K562 (cell line): ENCODE results near the gene EML2. TPM values are rescaled to one million over a fixed set of nuclear protein-coding genes. Genes with fewer than 3 reads are reported as not detected.

Experiments
- ATAC-seq: fragments of 200-7000 bp; cut with Tn5 transposase; 3 replicates; pipeline ENCODE4 v1.9.1; 2020; ENCODE audit warnings: moderate library complexity
- BruUV-seq: library from RNA; stranded (reverse); fragments of 400-500 nt; replicated peaks from 2 replicates; lab custom pipeline; 2021; lab: Mats Ljungman, UMichigan
- CTCF ChIA-PET: fragments of 300-600 bp; formaldehyde crosslinking; extraction: SDS; loops from one replicate; lab custom pipeline; 2021; ENCODE audit warnings: low intra/inter-chr PET ratio; lab: Yijun Ruan, JAX
- POLR2A ChIA-PET: fragments of 300-600, 350-650 bp; sonication (Branson Sonifier 250); formaldehyde crosslinking; extraction: SDS; loops from one replicate; lab custom pipeline; 2021; ENCODE audit warnings: antibody characterized with exemption, inconsistent platforms; lab: Yijun Ruan, JAX
- DNase-seq, 4 experiments: peaks; one replicate each; pipeline versions ENCODE4 v3.0.0 to v3.0.0-alpha.2; 2011 to 2018; ENCODE audit warnings: low spot score in 3 of 4, mixed read lengths in 3 of 4; ENCODE audit errors: extremely low read depth in 1 of 4
- FAIRE-seq: peaks from 2 replicates; lab custom pipeline; 2011; peaks lifted over from hg19 to GRCh38; lab: Jason Lieb, UNC
- H2AFZ ChIP-seq: 2 replicates; pipeline ENCODE4 v1.6.0; 2011; ENCODE audit warnings: low read depth, low read length, control low read depth, inconsistent platforms
- H3K27ac ChIP-seq: fragments of 200-600 bp; 3 replicates; pipeline ENCODE4 v1.8.0; 2011; ENCODE audit warnings: low read depth, mild to moderate bottlenecking, control low read depth, inconsistent platforms, low read length, moderate library complexity, mixed read lengths; ENCODE audit errors: extremely low read depth
- H3K27me3 ChIP-seq, 2 experiments: fragments of 300-600 bp in 1 of 2; 2 replicates in 1 of 2; 3 replicates in 1 of 2; pipeline versions ENCODE4 v1.6.0 to v1.8.0; 2011; ENCODE audit warnings: inconsistent platforms in 2 of 2, low read length in 2 of 2, mild to moderate bottlenecking in 1 of 2, mixed read lengths in 1 of 2, moderate library complexity in 1 of 2; ENCODE audit not compliant: control insufficient read depth in 2 of 2, insufficient read depth in 2 of 2
- H3K36me3 ChIP-seq: fragments of 300-600 bp; 3 replicates; pipeline ENCODE4 v1.8.0; 2011; ENCODE audit warnings: mild to moderate bottlenecking, low read length, inconsistent platforms; ENCODE audit not compliant: control insufficient read depth, insufficient read depth
- H3K4me1 ChIP-seq, 2 experiments: fragments of 200-600 bp in 1 of 2; replicated peaks in 1 of 2; 2 replicates in 1 of 2; 3 replicates in 1 of 2; pipeline versions ENCODE4 v1.5.1 to v1.8.0; 2011; ENCODE audit warnings: inconsistent platforms in 2 of 2, low read length in 2 of 2, mild to moderate bottlenecking in 1 of 2, mixed read lengths in 1 of 2, moderate library complexity in 1 of 2; ENCODE audit not compliant: control insufficient read depth in 2 of 2, insufficient read depth in 2 of 2
- H3K4me2 ChIP-seq: 2 replicates; pipeline ENCODE4 v1.6.1; 2011; ENCODE audit warnings: low read length, control low read depth, inconsistent platforms, mixed read lengths; ENCODE audit not compliant: insufficient read depth
- H3K4me3 ChIP-seq: fragments of 200-600 bp; sonication (generic), shearing (Covaris generic); 2 replicates; pipeline ENCODE4 v1.5.1; 2016; ENCODE audit warnings: control low read depth, inconsistent platforms
- H3K79me2 ChIP-seq: fragments of 200-600 bp; 3 replicates; pipeline ENCODE4 v1.8.0; 2011; ENCODE audit warnings: low read length, inconsistent platforms; ENCODE audit not compliant: control insufficient read depth, insufficient read depth
- H3K9ac ChIP-seq, 2 experiments: 2 replicates each; pipeline versions ENCODE4 v1.6.0 to v1.6.1; 2011; ENCODE audit warnings: low read depth in 2 of 2, low read length in 2 of 2, control low read depth in 1 of 2, inconsistent platforms in 1 of 2, mild to moderate bottlenecking in 1 of 2, mixed read lengths in 1 of 2; ENCODE audit not compliant: insufficient read depth in 1 of 2
- H3K9me1 ChIP-seq: one replicate; pipeline ENCODE4 v1.6.0; 2011; ENCODE audit warnings: inconsistent platforms, mild to moderate bottlenecking, low read length, moderate library complexity; ENCODE audit not compliant: control insufficient read depth, insufficient read depth
- H3K9me3 ChIP-seq: replicated peaks from 2 replicates; pipeline ENCODE4 v1.5.1; 2011; ENCODE audit warnings: low read depth, low read length, inconsistent platforms; ENCODE audit not compliant: control insufficient read depth, insufficient read depth
- H4K20me1 ChIP-seq: replicated peaks from 2 replicates; pipeline ENCODE4 v1.6.1; 2011; ENCODE audit warnings: low read length, inconsistent platforms, mixed read lengths; ENCODE audit not compliant: control insufficient read depth, insufficient read depth
- EGR1 ChIP-seq: fragments of 450-650 bp; conservative IDR thresholded peaks from 2 replicates; pipeline ENCODE4 v1.6.1; 2017; ENCODE audit warnings: mild to moderate bottlenecking
- GABPB2 ChIP-seq: fragments of 250-450 bp; sonication (Bioruptor Pico); conservative IDR thresholded peaks from 2 replicates; pipeline ENCODE4 v1.5.1; 2021; ENCODE audit warnings: mild to moderate bottlenecking
- NCOA2 ChIP-seq, 2 experiments: fragments of 450-650 bp; IDR thresholded peaks; 2 replicates each; pipeline ENCODE4 v1.6.1; 2018; ENCODE audit warnings: mild to moderate bottlenecking in 2 of 2, moderate library complexity in 1 of 2; ENCODE audit not compliant: partially characterized antibody in 2 of 2
- POLR2G ChIP-seq: fragments of 200-400 bp; formaldehyde crosslinking; IDR thresholded peaks from 2 replicates; pipeline ENCODE4 v1.6.1; 2017; ENCODE audit warnings: low read depth, mild to moderate bottlenecking, antibody characterized with exemption, low read length, moderate library complexity
- TEAD1 ChIP-seq, 2 experiments: fragments of 450-650 bp in 1 of 2; sonication (generic) in 1 of 2; formaldehyde crosslinking; IDR thresholded peaks; 2 replicates each; pipeline versions ENCODE4 v1.4.0 to v1.8.0; 2020 to 2022; ENCODE audit warnings: mild to moderate bottlenecking in 2 of 2, missing genetic modification reagents in 1 of 2
- THRAP3 ChIP-seq: fragments of 450-650 bp; IDR thresholded peaks from 2 replicates; pipeline ENCODE4 v1.6.1; 2016; ENCODE audit warnings: mild to moderate bottlenecking, inconsistent platforms, borderline replicate concordance
- WGBS: fragments of 100-300 bp; shearing (Covaris generic); methylation state at CpG from one replicate; pipeline ENCODE4 v1.1.6; 2016; ENCODE audit warnings: low coverage, mixed read lengths; ENCODE audit not compliant: insufficient coverage; ENCODE audit errors: missing lambda C conversion rate; 5-methylcytosine and 5-hydroxymethylcytosine counted together
- in situ Hi-C: fragments of 300-500 bp; cut with MboI; formaldehyde crosslinking; loops from 4 replicates; pipeline ENCODE4 v1.15.0; 2018; ENCODE audit warnings: inconsistent platforms, mixed read lengths
- intact Hi-C: fragments of 100-400 bp; cut with micrococcal nuclease; formaldehyde crosslinking; loops from 2 replicates; pipeline ENCODE4 v1.14.2; 2022
- polyA plus RNA-seq, 8 experiments: library from polyadenylated mRNA; depleted of rRNA in 4 of 8; stranded (reverse) in 5 of 8; unstranded in 3 of 8; fragments of >200 nt; fragmentation: Nextera tagmentation in 2 of 8; fragmentation: Illumina TruSeq in 1 of 8; extraction: Ambion mirVana in 2 of 8; extraction: Trizol in 1 of 8; gene quantifications; 2 replicates each; pipeline versions ENCODE4 v1.2.1 to v1.2.3, GENCODE V29; 2011 to 2014; ENCODE audit warnings: inconsistent platforms in 1 of 8, missing spikeins in 1 of 8
- total RNA-seq, 7 experiments: library from RNA; depleted of rRNA in 6 of 7; stranded (reverse); fragments of >200 nt in 6 of 7; fragmentation: Illumina TruSeq in 2 of 7; extraction: Trizol in 2 of 7; gene quantifications; 2 replicates each; pipeline versions ENCODE4 v1.2.1 to v1.2.3, GENCODE V29; 2011 to 2021; ENCODE audit warnings: low replicate concordance in 1 of 7
- TF ChIP-seq, protein P1 (sequence below): fragments of 450-650 bp; IDR thresholded peaks from one replicate; pipeline ENCODE4 v1.6.1; 2018; ENCODE audit warnings: mild to moderate bottlenecking, moderate library complexity; ENCODE audit not compliant: partially characterized antibody
- TF ChIP-seq, protein P2 (sequence below): conservative IDR thresholded peaks from 2 replicates; pipeline ENCODE4 v1.6.1; 2011; ENCODE audit warnings: low read depth, mild to moderate bottlenecking, low read length; ENCODE audit not compliant: control insufficient read depth
- TF ChIP-seq, protein P3 (sequence below): sonication (generic); formaldehyde crosslinking; IDR thresholded peaks from 2 replicates; pipeline ENCODE4 v1.4.0; 2020; ENCODE audit warnings: mild to moderate bottlenecking, missing genetic modification reagents
- TF ChIP-seq, protein P4 (sequence below): fragments of 200-800 bp; sonication (Bioruptor generic); IDR thresholded peaks from 2 replicates; pipeline ENCODE4 v1.6.1; 2017; ENCODE audit warnings: missing genetic modification characterization, missing compliant biosample characterization
- TF ChIP-seq, protein P5 (sequence below), 3 experiments: fragments of 200-800 bp in 1 of 3; sonication (Bioruptor generic) in 1 of 3; sonication (generic) in 1 of 3; formaldehyde crosslinking in 1 of 3; IDR thresholded peaks; 2 replicates each; pipeline versions ENCODE4 v1.6.1 to v1.8.0; 2016 to 2022; ENCODE audit warnings: mild to moderate bottlenecking in 2 of 3, missing compliant biosample characterization in 2 of 3, missing genetic modification characterization in 2 of 3, missing genetic modification reagents in 1 of 3

Gene EML2
- total and polyA plus RNA-seq, 9 of the 15 experiments (the other 6 are each of a cell fraction or from before 2014, with no cell fraction given): 2.6 to 69.6 (median 24.8) TPM

DNA sequence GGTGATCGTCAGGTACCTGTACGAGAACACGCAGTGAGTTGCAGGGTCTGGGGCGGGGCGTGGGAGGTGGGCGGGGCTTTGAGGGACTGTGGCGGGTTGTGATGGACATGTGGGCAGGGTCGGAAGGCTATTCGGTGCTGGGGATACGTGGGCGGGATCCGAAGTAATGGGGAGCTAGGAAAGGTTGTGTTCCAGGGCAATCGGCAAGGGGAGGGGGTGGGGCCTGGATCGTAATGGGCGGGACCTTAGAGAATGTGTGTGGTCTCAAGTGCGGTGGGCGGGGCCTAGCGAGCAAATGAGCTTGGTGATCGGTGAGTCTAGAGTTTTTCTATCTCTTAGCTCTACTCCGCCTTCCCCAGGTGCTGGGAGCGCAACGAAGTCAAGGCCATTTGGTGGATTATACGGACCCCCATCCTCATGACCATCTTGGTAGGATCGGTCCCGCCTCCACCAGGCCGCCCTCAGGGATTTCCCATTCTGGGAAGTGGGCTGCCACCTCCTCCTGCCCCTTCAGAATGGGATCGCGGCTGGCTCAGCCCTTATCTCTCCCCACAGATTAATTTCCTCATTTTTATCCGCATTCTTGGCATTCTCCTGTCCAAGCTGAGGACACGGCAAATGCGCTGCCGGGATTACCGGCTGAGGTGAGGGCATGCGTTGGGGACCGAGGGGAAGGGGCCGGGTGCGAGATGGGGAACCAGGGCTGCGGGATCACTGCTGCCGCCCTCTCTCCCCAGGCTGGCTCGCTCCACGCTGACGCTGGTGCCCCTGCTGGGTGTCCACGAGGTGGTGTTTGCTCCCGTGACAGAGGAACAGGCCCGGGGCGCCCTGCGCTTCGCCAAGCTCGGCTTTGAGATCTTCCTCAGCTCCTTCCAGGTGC, 38.4 kb upstream of the EML2 start:
- Histone ChIP-seq H4K20me1 (0 out of 2 replicates have a peak, but pooled peaks cover 4% of the 10 kb centered on the region), H3K4me2 (no peak overlapping the region), H3K27ac (no peak overlapping the region), H3K4me1 (peaks cover 3 to 24% of the 10 kb centered on the region in 2 experiments; a peak in 2 of 5 replicates), H3K36me3 (peaks cover 50% of the 10 kb centered on the region), H3K9ac (no peak overlapping the region), H3K79me2 (no peaks in the 10 kb centered on the region), H3K27me3 (no peaks in the 10 kb centered on the region), H2AFZ (no peak overlapping the region), H3K9me3 (no peaks in the 10 kb centered on the region), H3K9me1 (peaks cover 4% of the 10 kb centered on the region), H3K4me3 (no peak overlapping the region)
- peak; percentile 51 to 63 (median 56) for DNase-seq
- ChIA-PET CTCF (no interaction called here), POLR2A (interaction anchor here (0.8 to 4.1 kb wide), 3 partner anchors 11 to 210 kb away, joined by 4 to 12 read pairs (median 5); partner anchors contain the start of gene FOSB)
- BruUV-seq: no TSS peak
- in situ Hi-C loops (no loop called here), intact Hi-C loops (no loop called here)
- no peak for FAIRE-seq
- ATAC-seq: peak; percentile 36
- WGBS: 94% methylated on average over 19 of the region's 49 CpGs
- TF ChIP-seq, protein P1, sequence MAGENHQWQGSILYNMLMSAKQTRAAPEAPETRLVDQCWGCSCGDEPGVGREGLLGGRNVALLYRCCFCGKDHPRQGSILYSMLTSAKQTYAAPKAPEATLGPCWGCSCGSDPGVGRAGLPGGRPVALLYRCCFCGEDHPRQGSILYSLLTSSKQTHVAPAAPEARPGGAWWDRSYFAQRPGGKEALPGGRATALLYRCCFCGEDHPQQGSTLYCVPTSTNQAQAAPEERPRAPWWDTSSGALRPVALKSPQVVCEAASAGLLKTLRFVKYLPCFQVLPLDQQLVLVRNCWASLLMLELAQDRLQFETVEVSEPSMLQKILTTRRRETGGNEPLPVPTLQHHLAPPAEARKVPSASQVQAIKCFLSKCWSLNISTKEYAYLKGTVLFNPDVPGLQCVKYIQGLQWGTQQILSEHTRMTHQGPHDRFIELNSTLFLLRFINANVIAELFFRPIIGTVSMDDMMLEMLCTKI: no peak
- TF ChIP-seq, protein P2, sequence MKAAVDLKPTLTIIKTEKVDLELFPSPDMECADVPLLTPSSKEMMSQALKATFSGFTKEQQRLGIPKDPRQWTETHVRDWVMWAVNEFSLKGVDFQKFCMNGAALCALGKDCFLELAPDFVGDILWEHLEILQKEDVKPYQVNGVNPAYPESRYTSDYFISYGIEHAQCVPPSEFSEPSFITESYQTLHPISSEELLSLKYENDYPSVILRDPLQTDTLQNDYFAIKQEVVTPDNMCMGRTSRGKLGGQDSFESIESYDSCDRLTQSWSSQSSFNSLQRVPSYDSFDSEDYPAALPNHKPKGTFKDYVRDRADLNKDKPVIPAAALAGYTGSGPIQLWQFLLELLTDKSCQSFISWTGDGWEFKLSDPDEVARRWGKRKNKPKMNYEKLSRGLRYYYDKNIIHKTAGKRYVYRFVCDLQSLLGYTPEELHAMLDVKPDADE: no peak
- TF ChIP-seq, protein P3, sequence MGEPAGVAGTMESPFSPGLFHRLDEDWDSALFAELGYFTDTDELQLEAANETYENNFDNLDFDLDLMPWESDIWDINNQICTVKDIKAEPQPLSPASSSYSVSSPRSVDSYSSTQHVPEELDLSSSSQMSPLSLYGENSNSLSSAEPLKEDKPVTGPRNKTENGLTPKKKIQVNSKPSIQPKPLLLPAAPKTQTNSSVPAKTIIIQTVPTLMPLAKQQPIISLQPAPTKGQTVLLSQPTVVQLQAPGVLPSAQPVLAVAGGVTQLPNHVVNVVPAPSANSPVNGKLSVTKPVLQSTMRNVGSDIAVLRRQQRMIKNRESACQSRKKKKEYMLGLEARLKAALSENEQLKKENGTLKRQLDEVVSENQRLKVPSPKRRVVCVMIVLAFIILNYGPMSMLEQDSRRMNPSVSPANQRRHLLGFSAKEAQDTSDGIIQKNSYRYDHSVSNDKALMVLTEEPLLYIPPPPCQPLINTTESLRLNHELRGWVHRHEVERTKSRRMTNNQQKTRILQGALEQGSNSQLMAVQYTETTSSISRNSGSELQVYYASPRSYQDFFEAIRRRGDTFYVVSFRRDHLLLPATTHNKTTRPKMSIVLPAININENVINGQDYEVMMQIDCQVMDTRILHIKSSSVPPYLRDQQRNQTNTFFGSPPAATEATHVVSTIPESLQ (CRISPR knock-in tag): no peak
- TF ChIP-seq EGR1 (peak; percentile 62; the same call in 1 of the 2 replicates), TEAD1 (CRISPR knock-in tag; IDR thresholded peaks at IDR 0.05) (peak in 1 of 2 experiments; percentile 55; a peak in 1 of 4 replicates), NCOA2 (IDR thresholded peaks at IDR 0.05; ENCODE audit: partially characterized antibody in 2 of 2) (no peak), THRAP3 (peak; percentile 40; the same call in 1 of the 2 replicates), GABPB2 (no peak), POLR2G (peak; percentile 50)
- TF ChIP-seq, protein P4, sequence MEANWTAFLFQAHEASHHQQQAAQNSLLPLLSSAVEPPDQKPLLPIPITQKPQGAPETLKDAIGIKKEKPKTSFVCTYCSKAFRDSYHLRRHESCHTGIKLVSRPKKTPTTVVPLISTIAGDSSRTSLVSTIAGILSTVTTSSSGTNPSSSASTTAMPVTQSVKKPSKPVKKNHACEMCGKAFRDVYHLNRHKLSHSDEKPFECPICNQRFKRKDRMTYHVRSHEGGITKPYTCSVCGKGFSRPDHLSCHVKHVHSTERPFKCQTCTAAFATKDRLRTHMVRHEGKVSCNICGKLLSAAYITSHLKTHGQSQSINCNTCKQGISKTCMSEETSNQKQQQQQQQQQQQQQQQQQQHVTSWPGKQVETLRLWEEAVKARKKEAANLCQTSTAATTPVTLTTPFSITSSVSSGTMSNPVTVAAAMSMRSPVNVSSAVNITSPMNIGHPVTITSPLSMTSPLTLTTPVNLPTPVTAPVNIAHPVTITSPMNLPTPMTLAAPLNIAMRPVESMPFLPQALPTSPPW (CRISPR knock-in tag): no peak
- TF ChIP-seq, protein P5, sequence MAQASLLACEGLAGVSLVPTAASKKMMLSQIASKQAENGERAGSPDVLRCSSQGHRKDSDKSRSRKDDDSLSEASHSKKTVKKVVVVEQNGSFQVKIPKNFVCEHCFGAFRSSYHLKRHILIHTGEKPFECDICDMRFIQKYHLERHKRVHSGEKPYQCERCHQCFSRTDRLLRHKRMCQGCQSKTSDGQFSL (CRISPR knock-in tag; IDR thresholded peaks at IDR 0.05): no peak
- TF ChIP-seq, protein P5 (tag; IDR thresholded peaks at IDR 0.05): no peak
